Testis (tissue), 3 donors: ENCODE results near the gene ING3. TPM values are rescaled to one million over a fixed set of nuclear protein-coding genes. Genes with fewer than 3 reads are reported as not detected.
A peak's percentile ranks its signal among the peaks of the same experiment; 100 is the strongest.

ENCODE experiments used
- DNase-seq: peaks from one replicate; pipeline ENCODE4 v3.0.0-alpha.2; 2019
- H3K27ac ChIP-seq, 2 donors: fragments of 200-600 bp; sonication (generic); one replicate each; pipeline ENCODE4 v1.5.1; 2019
- H3K27me3 ChIP-seq: fragments of 200-600 bp; sonication (generic); one replicate; pipeline ENCODE4 v1.5.1; 2019
- H3K36me3 ChIP-seq: fragments of 200-600 bp; sonication (generic); one replicate; pipeline ENCODE4 v1.5.1; 2017; ENCODE audit warnings: low read depth; ENCODE audit errors: missing control alignments
- H3K4me1 ChIP-seq: fragments of 200-600 bp; sonication (generic); one replicate; pipeline ENCODE4 v1.5.1; 2019
- H3K4me3 ChIP-seq, 2 donors: fragments of 200-600 bp; sonication (generic); one replicate each; pipeline ENCODE4 v1.5.1; 2017 to 2019
- H3K9me3 ChIP-seq: fragments of 200-600 bp; sonication (generic); one replicate; pipeline ENCODE4 v1.5.1; 2017
- POLR2A ChIP-seq: fragments of 450-650 bp; IDR thresholded peaks from one replicate; pipeline ENCODE4 v1.6.1; 2017; ENCODE audit warnings: antibody characterized with exemption, mild to moderate bottlenecking, moderate library complexity
- WGBS, 2 donors: methylation state at CpG; one replicate each; pipeline ENCODE4 v1.1.5; 2018; 5-methylcytosine and 5-hydroxymethylcytosine counted together
- intact Hi-C: fragments of 100-400 bp; cut with DNase I; formaldehyde crosslinking; loops from one replicate; pipeline ENCODE4 v1.15.1; 2023; ENCODE audit warnings: low total_unique reads
- polyA plus RNA-seq: library from polyadenylated mRNA; stranded (reverse); fragments of 350-450 nt; fragmentation: Illumina TruSeq; extraction: RNeasy Lipid Tissue Mini Kit (QIAGEN cat#74804); gene quantifications from one replicate; pipeline ENCODE4 v1.2.3, GENCODE V29; 2014; ENCODE audit warnings: low read depth, low replicate concordance; ENCODE audit not compliant: insufficient read depth
- total RNA-seq, 2 donors: library from RNA; depleted of rRNA; stranded (reverse); fragments of >200 nt; gene quantifications; one replicate each; pipeline ENCODE4 v1.2.3, GENCODE V29; 2016
- TF ChIP-seq, protein P1 (sequence below), 3 experiments: fragments of 450-650 bp in 2 of 3; fragments of 200-600 bp in 1 of 3; sonication (generic) in 1 of 3; IDR thresholded peaks; one replicate each; pipeline ENCODE4 v1.5.1; 2016 to 2019; ENCODE audit warnings: antibody characterized with exemption in 3 of 3, mild to moderate bottlenecking in 2 of 3, moderate library complexity in 1 of 3

The ING3 gene
- total and polyA plus RNA-seq, 3 donors from 2014 or later: 14.7 to 22.7 (median 15.9) TPM

GRCh38 chr7:120996988-120997345 is 46.4 kb downstream of the ING3 start:
- H3K27me3 ChIP-seq: no peaks in the 10 kb centered on the region
- no peak overlapping the region for H3K27ac ChIP-seq
- DNase-seq: no peak
- intact Hi-C loops: no loop called here
- H3K4me1 ChIP-seq: no peaks in the 10 kb centered on the region
- TF ChIP-seq POLR2A: no peak
- TF ChIP-seq, protein P1, sequence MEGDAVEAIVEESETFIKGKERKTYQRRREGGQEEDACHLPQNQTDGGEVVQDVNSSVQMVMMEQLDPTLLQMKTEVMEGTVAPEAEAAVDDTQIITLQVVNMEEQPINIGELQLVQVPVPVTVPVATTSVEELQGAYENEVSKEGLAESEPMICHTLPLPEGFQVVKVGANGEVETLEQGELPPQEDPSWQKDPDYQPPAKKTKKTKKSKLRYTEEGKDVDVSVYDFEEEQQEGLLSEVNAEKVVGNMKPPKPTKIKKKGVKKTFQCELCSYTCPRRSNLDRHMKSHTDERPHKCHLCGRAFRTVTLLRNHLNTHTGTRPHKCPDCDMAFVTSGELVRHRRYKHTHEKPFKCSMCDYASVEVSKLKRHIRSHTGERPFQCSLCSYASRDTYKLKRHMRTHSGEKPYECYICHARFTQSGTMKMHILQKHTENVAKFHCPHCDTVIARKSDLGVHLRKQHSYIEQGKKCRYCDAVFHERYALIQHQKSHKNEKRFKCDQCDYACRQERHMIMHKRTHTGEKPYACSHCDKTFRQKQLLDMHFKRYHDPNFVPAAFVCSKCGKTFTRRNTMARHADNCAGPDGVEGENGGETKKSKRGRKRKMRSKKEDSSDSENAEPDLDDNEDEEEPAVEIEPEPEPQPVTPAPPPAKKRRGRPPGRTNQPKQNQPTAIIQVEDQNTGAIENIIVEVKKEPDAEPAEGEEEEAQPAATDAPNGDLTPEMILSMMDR (IDR thresholded peaks at IDR 0.05): no peak
- no peak overlapping the region for H3K4me3 ChIP-seq
- H3K9me3 ChIP-seq: no peaks in the 10 kb centered on the region
- H3K36me3 ChIP-seq: no peaks in the 10 kb centered on the region

- Histone ChIP-seq H3K27ac (no peak overlapping the region), H3K4me1 (no peaks in the 10 kb centered on the region), H3K9me3 (no peaks in the 10 kb centered on the region), H3K36me3 (no peaks in the 10 kb centered on the region), H3K27me3 (no peaks in the 10 kb centered on the region), H3K4me3 (no peak overlapping the region)
- WGBS, 2 donors: 66 to 68% methylated on average over 7 of the region's 7 CpGs
- intact Hi-C loops: no loop called here
- DNase-seq: peak; percentile 29
- TF ChIP-seq POLR2A: no peak
- TF ChIP-seq, protein P1 (IDR thresholded peaks at IDR 0.05): no peak
These were observed 47.4 kb downstream of the ING3 start for GRCh38 chr7:120997882-120998474.

DNA sequence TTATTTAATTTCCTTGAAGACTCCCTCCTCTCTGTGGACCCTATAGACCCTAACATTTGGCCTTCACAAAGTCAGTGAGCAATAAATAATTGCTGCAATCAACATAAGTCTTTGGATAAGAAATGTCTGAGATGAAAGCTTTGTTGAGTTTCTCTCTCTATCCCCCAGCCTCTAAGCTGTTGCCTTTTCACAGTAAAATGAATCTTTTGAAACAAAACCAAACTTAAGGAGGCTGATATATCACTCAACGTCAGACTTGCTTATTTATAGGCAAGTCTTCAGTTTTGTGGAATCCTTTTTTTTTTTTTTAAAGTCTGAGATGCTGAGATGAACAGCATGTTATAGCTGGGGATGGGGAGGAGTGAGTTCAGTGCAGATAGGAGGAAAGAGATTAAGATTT is 47.9 kb downstream of the ING3 start:
- 56 to 60% methylated on average over 1 of the region's 1 CpG for WGBS, 2 donors
- H3K27me3 ChIP-seq: no peaks in the 10 kb centered on the region
- no peak for DNase-seq
- H3K27ac ChIP-seq: peak overlapping the region in 1 of 2 donors; percentile 16
- no peak for TF ChIP-seq POLR2A
- TF ChIP-seq, protein P1 (IDR thresholded peaks at IDR 0.05): no peak
- intact Hi-C loops: no loop called here
- no peak overlapping the region for H3K4me3 ChIP-seq
- H3K9me3 ChIP-seq: no peaks in the 10 kb centered on the region
- H3K36me3 ChIP-seq: no peaks in the 10 kb centered on the region
- no peaks in the 10 kb centered on the region for H3K4me1 ChIP-seq

DNA sequence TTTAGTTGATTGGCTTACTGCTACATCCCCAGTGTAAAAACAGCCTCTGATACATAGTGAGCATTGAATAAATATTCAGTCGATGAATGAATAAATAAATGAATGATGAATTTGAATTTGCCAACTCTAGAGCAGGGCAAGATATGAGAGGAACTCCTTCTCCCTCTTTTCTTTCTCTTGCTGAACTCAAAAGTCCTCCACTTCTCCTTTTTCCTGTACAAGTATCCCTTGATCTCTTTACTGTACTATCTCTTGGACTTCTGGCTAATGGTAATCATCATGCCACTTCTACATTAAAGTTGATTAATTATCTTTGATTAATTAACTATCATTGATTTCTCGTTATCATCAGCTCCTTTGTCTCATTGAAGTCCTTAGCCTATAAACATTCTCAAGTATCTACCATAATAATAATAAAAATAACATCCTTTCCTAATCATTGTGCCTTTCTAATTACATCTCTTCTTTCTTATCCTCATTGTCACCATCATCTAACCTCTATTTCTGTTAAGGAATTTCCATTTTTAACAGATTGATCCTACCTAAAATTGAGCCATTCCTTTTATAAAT is 48.5 kb downstream of the ING3 start:
- H3K36me3 ChIP-seq: no peaks in the 10 kb centered on the region
- no peak overlapping the region for H3K4me3 ChIP-seq
- no peak for DNase-seq
- no peaks in the 10 kb centered on the region for H3K4me1 ChIP-seq
- intact Hi-C loops: no loop called here
- peak overlapping the region in 1 of 2 donors; percentile 59 for H3K27ac ChIP-seq
- no peaks in the 10 kb centered on the region for H3K27me3 ChIP-seq
- no peak for TF ChIP-seq POLR2A
- TF ChIP-seq, protein P1 (IDR thresholded peaks at IDR 0.05): no peak
- no peaks in the 10 kb centered on the region for H3K9me3 ChIP-seq
- WGBS, 2 donors: 83 to 94% methylated on average over 2 of the region's 2 CpGs
